ENCODE measurements around the gene TMEM258. TPM values are rescaled to one million over a fixed set of nuclear protein-coding genes. Genes with fewer than 3 reads are reported as not detected.

The TMEM258 gene
- total RNA-seq, 1 experiment from 2014 or later = 184 TPM

DNA sequence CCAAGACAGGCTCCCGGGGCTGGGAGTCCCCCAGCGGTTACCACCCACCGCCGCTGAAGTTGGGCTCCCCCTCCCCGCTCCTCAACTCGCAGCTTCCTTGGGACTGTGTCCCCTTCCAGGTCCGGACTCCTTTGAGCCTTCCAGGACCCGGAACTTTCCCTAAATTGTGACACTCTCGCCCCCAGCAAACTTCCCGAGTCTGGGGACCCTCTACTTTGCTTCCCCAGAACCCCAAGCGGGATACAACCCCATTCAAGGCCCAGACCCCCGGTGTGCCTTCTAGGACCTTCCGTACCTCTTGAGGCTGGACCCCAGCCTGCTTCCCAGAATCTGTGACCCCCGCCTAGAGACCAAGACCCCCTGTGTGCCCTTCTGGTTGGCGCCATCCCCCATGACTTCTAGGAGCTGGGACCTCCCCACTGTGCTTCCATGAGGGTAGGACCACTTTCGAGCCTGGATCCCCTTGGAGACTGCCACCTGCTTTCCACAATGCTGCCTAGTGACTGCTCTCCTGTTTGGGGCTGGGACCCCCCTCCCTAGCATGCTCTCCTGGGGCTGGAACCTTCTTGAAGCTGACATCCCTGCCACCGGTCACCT lies 39.4 kb downstream of the TMEM258 start:
- Mint-ChIP-seq H3K27me3 (ENCODE audit: insufficient read depth, unreplicated experiment) (peaks cover 19% of the 10 kb centered on the region), H3K9me3 (ENCODE audit: unreplicated experiment) (no peaks in the 10 kb centered on the region), H3K36me3 (ENCODE audit: insufficient read depth, unreplicated experiment) (no peaks in the 10 kb centered on the region), H3K4me3 (ENCODE audit: unreplicated experiment) (no peak overlapping the region), H3K27ac (ENCODE audit: low read depth, unreplicated experiment) (no peak overlapping the region), H3K4me1 (ENCODE audit: insufficient read depth, unreplicated experiment) (peaks cover 12% of the 10 kb centered on the region)
- ChIA-PET CTCF (interaction anchor here (0.5 to 0.7 kb wide), 6 partner anchors 9 to 175 kb away, joined by 3 to 4 read pairs (median 3); no protein-coding TSS in a partner anchor), POLR2A (interaction anchor here (0.6 kb wide), 1 partner anchor 359 kb away, joined by 5 read pairs; no protein-coding TSS in a partner anchor)
- no TSS peak for BruUV-seq (replicated peaks)
- intact Hi-C loops (cut with micrococcal nuclease) = no loop called here
- no peak for DNase-seq (ENCODE audit: unreplicated experiment)
- TF ChIP-seq, protein P1, sequence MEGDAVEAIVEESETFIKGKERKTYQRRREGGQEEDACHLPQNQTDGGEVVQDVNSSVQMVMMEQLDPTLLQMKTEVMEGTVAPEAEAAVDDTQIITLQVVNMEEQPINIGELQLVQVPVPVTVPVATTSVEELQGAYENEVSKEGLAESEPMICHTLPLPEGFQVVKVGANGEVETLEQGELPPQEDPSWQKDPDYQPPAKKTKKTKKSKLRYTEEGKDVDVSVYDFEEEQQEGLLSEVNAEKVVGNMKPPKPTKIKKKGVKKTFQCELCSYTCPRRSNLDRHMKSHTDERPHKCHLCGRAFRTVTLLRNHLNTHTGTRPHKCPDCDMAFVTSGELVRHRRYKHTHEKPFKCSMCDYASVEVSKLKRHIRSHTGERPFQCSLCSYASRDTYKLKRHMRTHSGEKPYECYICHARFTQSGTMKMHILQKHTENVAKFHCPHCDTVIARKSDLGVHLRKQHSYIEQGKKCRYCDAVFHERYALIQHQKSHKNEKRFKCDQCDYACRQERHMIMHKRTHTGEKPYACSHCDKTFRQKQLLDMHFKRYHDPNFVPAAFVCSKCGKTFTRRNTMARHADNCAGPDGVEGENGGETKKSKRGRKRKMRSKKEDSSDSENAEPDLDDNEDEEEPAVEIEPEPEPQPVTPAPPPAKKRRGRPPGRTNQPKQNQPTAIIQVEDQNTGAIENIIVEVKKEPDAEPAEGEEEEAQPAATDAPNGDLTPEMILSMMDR (IDR thresholded peaks at IDR 0.05; ENCODE audit: unreplicated experiment) = no peak

DNA sequence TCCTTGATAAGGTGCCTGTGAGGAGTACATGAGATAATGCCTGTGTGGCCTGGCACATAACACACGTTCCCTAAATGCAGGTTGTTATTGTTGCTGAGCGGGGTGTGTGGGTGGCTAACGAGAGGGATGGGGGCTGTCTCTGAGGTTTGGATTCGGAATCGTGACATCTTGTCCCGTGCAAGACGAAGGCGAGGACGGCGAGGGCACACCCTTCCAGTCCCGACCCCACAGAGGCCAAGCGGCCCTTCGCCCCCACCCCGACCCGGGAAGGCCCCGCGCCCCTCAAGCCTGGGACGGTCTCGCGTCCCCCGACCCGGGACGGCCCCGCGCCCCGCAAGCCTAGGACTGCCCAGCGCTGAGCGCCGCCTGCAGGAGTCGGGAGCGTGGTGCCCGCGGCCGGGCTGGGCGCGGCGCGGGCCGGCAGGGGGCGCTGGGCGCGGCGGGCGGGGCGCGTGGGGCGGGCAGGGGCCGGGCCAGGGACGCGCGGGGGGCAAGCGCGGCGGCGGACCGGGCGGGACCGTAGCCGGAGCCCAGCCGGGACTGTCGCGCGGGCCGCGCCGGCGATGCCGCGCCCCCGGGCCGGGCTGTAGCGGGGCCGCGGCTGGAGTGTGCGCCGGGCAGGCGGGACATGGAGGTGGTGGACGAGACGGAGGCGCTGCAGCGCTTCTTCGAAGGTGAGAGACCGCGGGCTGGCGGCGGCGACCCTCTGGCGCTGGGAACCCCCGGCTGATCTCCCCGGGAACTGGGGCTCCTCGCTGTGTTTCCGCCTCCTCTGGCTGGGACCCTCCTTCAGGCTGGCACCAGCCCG lies 40.1 kb downstream of the TMEM258 start, which contains the start of gene MYRF:
Gene MYRF, plus strand, starts transcription at position 520 of the 808 bp plus-strand sequence. Its CDS starts 109 bp downstream, at position 629.
- Mint-ChIP-seq H3K4me3 (ENCODE audit: unreplicated experiment) (no peak within 1 kb of the TSS), H3K4me1 (ENCODE audit: insufficient read depth, unreplicated experiment) (peaks cover 12% of the 10 kb centered on the region), H3K27me3 (ENCODE audit: insufficient read depth, unreplicated experiment) (peaks cover 19% of the 10 kb centered on the region), H3K27ac (ENCODE audit: low read depth, unreplicated experiment) (no peak within 1 kb of the TSS), H3K9me3 (ENCODE audit: unreplicated experiment) (no peaks in the 10 kb centered on the region), H3K36me3 (ENCODE audit: insufficient read depth, unreplicated experiment) (no peaks in the 10 kb centered on the region)
- intact Hi-C loops (cut with micrococcal nuclease) = no loop called here
- DNase-seq (ENCODE audit: unreplicated experiment) = no peak
- BruUV-seq (replicated peaks) = no TSS peak
- ChIA-PET CTCF (interaction anchor here (0.6 to 0.7 kb wide), 3 partner anchors 47 to 323 kb away, joined by 3 read pairs; partner anchors contain the start of genes CPSF7 and SDHAF2), POLR2A (no interaction called here)
- TF ChIP-seq, protein P1 (IDR thresholded peaks at IDR 0.05; ENCODE audit: unreplicated experiment) = peak; percentile 35

DNA sequence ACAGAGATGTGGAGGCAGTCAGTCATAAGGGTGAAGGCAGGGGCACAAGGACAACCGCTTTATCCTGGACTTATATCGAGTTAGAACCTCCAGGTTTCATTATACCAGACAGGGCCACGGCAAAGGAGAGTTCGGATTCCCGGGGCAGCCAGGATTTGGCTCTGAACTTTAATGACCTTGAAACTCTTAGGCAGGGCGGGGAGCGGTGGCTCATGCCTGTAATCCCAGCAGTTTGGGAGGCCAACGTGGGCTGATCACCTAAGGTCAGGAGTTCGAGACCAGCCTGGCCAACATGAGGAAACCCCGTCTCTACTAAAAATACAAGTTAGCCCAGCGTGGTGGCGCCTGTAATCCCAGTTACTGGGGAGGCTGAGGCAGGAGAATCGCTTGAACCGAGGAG lies 41.0 kb downstream of the TMEM258 start:
- DNase-seq (ENCODE audit: unreplicated experiment) = no peak
- CTCF ChIA-PET = interaction anchor here (0.6 to 2.4 kb wide), 5 partner anchors 8 to 1783 kb away, joined by 3 to 12 read pairs (median 4); partner anchors contain the start of genes CPSF7 and SDHAF2
- Mint-ChIP-seq H3K27me3 (ENCODE audit: insufficient read depth, unreplicated experiment) (peaks cover 19% of the 10 kb centered on the region), H3K36me3 (ENCODE audit: insufficient read depth, unreplicated experiment) (no peaks in the 10 kb centered on the region), H3K4me1 (ENCODE audit: insufficient read depth, unreplicated experiment) (peaks cover 9% of the 10 kb centered on the region), H3K4me3 (ENCODE audit: unreplicated experiment) (no peak overlapping the region), H3K9me3 (ENCODE audit: unreplicated experiment) (no peaks in the 10 kb centered on the region), H3K27ac (ENCODE audit: low read depth, unreplicated experiment) (no peak overlapping the region)
- POLR2A ChIA-PET = interaction anchor here (0.6 kb wide), 1 partner anchor 97 kb away, joined by 3 read pairs; no protein-coding TSS in a partner anchor
- intact Hi-C loops (cut with micrococcal nuclease) = no loop called here
- BruUV-seq (replicated peaks) = no TSS peak
- TF ChIP-seq, protein P1 (IDR thresholded peaks at IDR 0.05; ENCODE audit: unreplicated experiment) = no peak

DNA sequence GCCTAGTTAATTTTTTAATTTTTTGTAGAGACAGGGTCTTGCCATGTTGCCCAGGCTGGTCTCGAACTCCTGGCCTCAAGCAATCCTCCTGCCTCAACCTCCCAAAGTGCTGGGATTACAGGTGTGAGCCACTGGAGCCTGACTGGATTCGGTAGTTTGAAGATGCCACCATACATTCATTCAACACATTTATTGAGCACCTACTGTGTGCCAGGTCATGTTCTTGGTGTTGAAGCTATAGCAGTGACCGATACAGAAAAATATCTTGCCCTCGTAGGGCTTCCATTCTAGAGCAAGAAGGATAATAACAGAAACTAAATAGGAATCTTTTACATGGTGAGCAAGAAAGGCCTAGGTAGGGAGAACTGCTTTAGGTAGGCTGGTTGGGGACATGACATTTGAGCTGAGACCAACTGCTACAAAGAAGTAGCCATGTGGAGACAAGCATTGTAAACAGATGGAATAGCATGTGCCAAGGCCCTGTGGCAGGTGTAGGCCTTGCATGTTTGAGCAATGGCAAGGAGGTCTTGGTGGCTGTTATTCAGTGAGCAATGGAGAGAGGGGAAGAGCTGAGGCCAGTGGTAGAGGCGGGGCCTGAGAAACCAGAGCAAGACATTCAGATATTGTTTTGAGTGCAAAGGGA lies 41.6 kb downstream of the TMEM258 start:
- TF ChIP-seq, protein P1 (IDR thresholded peaks at IDR 0.05; ENCODE audit: unreplicated experiment) = no peak
- ChIA-PET POLR2A (no interaction called here), CTCF (interaction anchor here (0.6 to 2.4 kb wide), 7 partner anchors 17 to 1782 kb away, joined by 4 to 12 read pairs (median 4); no protein-coding TSS in a partner anchor)
- Mint-ChIP-seq H3K4me3 (ENCODE audit: unreplicated experiment) (no peak overlapping the region), H3K27me3 (ENCODE audit: insufficient read depth, unreplicated experiment) (peaks cover 19% of the 10 kb centered on the region), H3K27ac (ENCODE audit: low read depth, unreplicated experiment) (no peak overlapping the region), H3K4me1 (ENCODE audit: insufficient read depth, unreplicated experiment) (peaks cover 5% of the 10 kb centered on the region), H3K9me3 (ENCODE audit: unreplicated experiment) (no peaks in the 10 kb centered on the region), H3K36me3 (ENCODE audit: insufficient read depth, unreplicated experiment) (no peaks in the 10 kb centered on the region)
- no TSS peak for BruUV-seq (replicated peaks)
- no peak for DNase-seq (ENCODE audit: unreplicated experiment)
- intact Hi-C loops (cut with micrococcal nuclease) = no loop called here

All from MCF 10A (cell line).